SK-N-SH treated with all-trans-retinoic acid at 6 μM for 48 hours (cell line): Measurements from ENCODE around the gene MECR.

Experiments used
- ATAC-seq: fragments of 200-7000 bp; cut with Tn5 transposase; 3 replicates; pipeline ENCODE4 v1.9.1; 2020; ENCODE audit warnings: mild to moderate bottlenecking, moderate library complexity
- ARNTL ChIP-seq: fragments of 450-650 bp; formaldehyde crosslinking; IDR thresholded peaks from 2 replicates; pipeline ENCODE4 v1.5.0; 2020; ENCODE audit warnings: low read depth, mild to moderate bottlenecking, moderate library complexity, borderline replicate concordance
- BACH2 ChIP-seq: fragments of 250-450 bp; sonication (Bioruptor Pico); IDR thresholded peaks from 2 replicates; pipeline ENCODE4 v1.9.0; 2021; ENCODE audit warnings: mild to moderate bottlenecking, borderline replicate concordance
- CREB5 ChIP-seq: fragments of 250-450 bp; sonication (Bioruptor Pico); IDR thresholded peaks from 2 replicates; pipeline ENCODE4 v1.5.1; 2020; ENCODE audit warnings: low read depth, mild to moderate bottlenecking, moderate library complexity
- CSDC2 ChIP-seq: fragments of 250-450 bp; sonication (Bioruptor Pico); IDR thresholded peaks from 2 replicates; pipeline ENCODE4 v1.5.0; 2020; ENCODE audit warnings: mild to moderate bottlenecking, moderate library complexity
- CSRNP3 ChIP-seq: fragments of 250-450 bp; sonication (Bioruptor Pico); IDR thresholded peaks from 2 replicates; pipeline ENCODE4 v1.5.1; 2021; ENCODE audit warnings: mild to moderate bottlenecking, moderate library complexity
- ESRRG ChIP-seq: fragments of 250-450 bp; sonication (Bioruptor Pico); IDR thresholded peaks from 2 replicates; pipeline ENCODE4 v1.6.1; 2021; ENCODE audit warnings: mild to moderate bottlenecking
- GLIS3 ChIP-seq: fragments of 250-450 bp; sonication (Bioruptor Pico); IDR thresholded peaks from 2 replicates; pipeline ENCODE4 v1.5.0; 2020; ENCODE audit warnings: mild to moderate bottlenecking, moderate library complexity
- ISL1 ChIP-seq: fragments of 250-450 bp; sonication (Bioruptor Pico); IDR thresholded peaks from 2 replicates; pipeline ENCODE4 v2.1.2; 2022; ENCODE audit warnings: mild to moderate bottlenecking, moderate library complexity
- OSR1 ChIP-seq: fragments of 250-450 bp; sonication (Bioruptor Pico); IDR thresholded peaks from 2 replicates; pipeline ENCODE4 v1.8.0; 2022; ENCODE audit warnings: moderate library complexity, mild to moderate bottlenecking, inconsistent platforms
- POU6F1 ChIP-seq: fragments of 250-450 bp; sonication (Bioruptor Pico); IDR thresholded peaks from 2 replicates; pipeline ENCODE4 v1.8.0; 2021; ENCODE audit warnings: low read depth, mild to moderate bottlenecking, moderate library complexity, borderline replicate concordance
- PPARA ChIP-seq: fragments of 250-450 bp; sonication (Bioruptor Pico); IDR thresholded peaks from 2 replicates; pipeline ENCODE4 v1.5.0; 2020; ENCODE audit warnings: mild to moderate bottlenecking, borderline replicate concordance
- RARB ChIP-seq: fragments of 250-450 bp; sonication (Bioruptor Pico); IDR thresholded peaks from 2 replicates; pipeline ENCODE4 v1.8.0; 2021; ENCODE audit warnings: mild to moderate bottlenecking, moderate library complexity
- SNAI2 ChIP-seq: fragments of 250-450 bp; sonication (Bioruptor Pico); IDR thresholded peaks from 2 replicates; pipeline ENCODE4 v1.5.0; 2020; ENCODE audit warnings: mild to moderate bottlenecking, moderate library complexity
- TCF4 ChIP-seq: fragments of 250-450 bp; sonication (Bioruptor Pico); IDR thresholded peaks from 2 replicates; pipeline ENCODE4 v1.8.0; 2021; ENCODE audit warnings: mild to moderate bottlenecking, moderate library complexity, borderline replicate concordance
- TOX ChIP-seq: fragments of 250-450 bp; sonication (Bioruptor Pico); IDR thresholded peaks from 2 replicates; pipeline ENCODE4 v1.8.0; 2021; ENCODE audit warnings: mild to moderate bottlenecking, moderate library complexity, borderline replicate concordance
- TSHZ2 ChIP-seq: fragments of 250-450 bp; sonication (Bioruptor Pico); IDR thresholded peaks from 2 replicates; pipeline ENCODE4 v1.5.0; 2020; ENCODE audit warnings: mild to moderate bottlenecking, moderate library complexity
- ZC3H10 ChIP-seq: fragments of 250-450 bp; sonication (Bioruptor Pico); IDR thresholded peaks from 2 replicates; pipeline ENCODE4 v1.5.1; 2021; ENCODE audit warnings: mild to moderate bottlenecking, moderate library complexity
- ZFP30 ChIP-seq: fragments of 450-650 bp; formaldehyde crosslinking; IDR thresholded peaks from 2 replicates; pipeline ENCODE4 v1.5.0; 2022; ENCODE audit warnings: mild to moderate bottlenecking, moderate library complexity
- ZNF565 ChIP-seq: fragments of 450-650 bp; formaldehyde crosslinking; conservative IDR thresholded peaks from 2 replicates; pipeline ENCODE4 v1.5.0; 2020; ENCODE audit warnings: low read depth, mild to moderate bottlenecking, moderate library complexity
- ZNF70 ChIP-seq: fragments of 450-650 bp; formaldehyde crosslinking; IDR thresholded peaks from 2 replicates; pipeline ENCODE4 v1.5.0; 2020; ENCODE audit warnings: mild to moderate bottlenecking, moderate library complexity
- ZNF8 ChIP-seq: fragments of 450-650 bp; formaldehyde crosslinking; IDR thresholded peaks from 2 replicates; pipeline ENCODE4 v1.5.0; 2020; ENCODE audit warnings: mild to moderate bottlenecking, moderate library complexity
- TF ChIP-seq, protein P1 (sequence below): fragments of 250-450 bp; sonication (Bioruptor Pico); IDR thresholded peaks from 2 replicates; pipeline ENCODE4 v1.8.0; 2020; ENCODE audit warnings: mild to moderate bottlenecking, moderate library complexity, borderline replicate concordance

The MECR gene

GRCh38 chr1:29258189-29258975 is 27.6 kb upstream of the MECR start:
- TF ChIP-seq RARB (CRISPR knock-in tag) (no peak), ZNF70 (CRISPR knock-in tag) (no peak), GLIS3 (CRISPR knock-in tag) (no peak), ISL1 (CRISPR knock-in tag) (no peak), CSDC2 (CRISPR knock-in tag) (no peak), TCF4 (CRISPR knock-in tag) (no peak), ZFP30 (CRISPR knock-in tag) (no peak), OSR1 (CRISPR knock-in tag) (no peak), TSHZ2 (CRISPR knock-in tag) (no peak), BACH2 (CRISPR knock-in tag) (no peak), ESRRG (no peak), ZC3H10 (CRISPR knock-in tag) (no peak), ZNF565 (CRISPR knock-in tag) (no peak), ARNTL (no peak)
- TF ChIP-seq, protein P1, sequence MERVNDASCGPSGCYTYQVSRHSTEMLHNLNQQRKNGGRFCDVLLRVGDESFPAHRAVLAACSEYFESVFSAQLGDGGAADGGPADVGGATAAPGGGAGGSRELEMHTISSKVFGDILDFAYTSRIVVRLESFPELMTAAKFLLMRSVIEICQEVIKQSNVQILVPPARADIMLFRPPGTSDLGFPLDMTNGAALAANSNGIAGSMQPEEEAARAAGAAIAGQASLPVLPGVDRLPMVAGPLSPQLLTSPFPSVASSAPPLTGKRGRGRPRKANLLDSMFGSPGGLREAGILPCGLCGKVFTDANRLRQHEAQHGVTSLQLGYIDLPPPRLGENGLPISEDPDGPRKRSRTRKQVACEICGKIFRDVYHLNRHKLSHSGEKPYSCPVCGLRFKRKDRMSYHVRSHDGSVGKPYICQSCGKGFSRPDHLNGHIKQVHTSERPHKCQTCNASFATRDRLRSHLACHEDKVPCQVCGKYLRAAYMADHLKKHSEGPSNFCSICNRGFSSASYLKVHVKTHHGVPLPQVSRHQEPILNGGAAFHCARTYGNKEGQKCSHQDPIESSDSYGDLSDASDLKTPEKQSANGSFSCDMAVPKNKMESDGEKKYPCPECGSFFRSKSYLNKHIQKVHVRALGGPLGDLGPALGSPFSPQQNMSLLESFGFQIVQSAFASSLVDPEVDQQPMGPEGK, result no peak
- TF ChIP-seq, all 23 proteins: peak for 0
- ATAC-seq, result no peak

DNA sequence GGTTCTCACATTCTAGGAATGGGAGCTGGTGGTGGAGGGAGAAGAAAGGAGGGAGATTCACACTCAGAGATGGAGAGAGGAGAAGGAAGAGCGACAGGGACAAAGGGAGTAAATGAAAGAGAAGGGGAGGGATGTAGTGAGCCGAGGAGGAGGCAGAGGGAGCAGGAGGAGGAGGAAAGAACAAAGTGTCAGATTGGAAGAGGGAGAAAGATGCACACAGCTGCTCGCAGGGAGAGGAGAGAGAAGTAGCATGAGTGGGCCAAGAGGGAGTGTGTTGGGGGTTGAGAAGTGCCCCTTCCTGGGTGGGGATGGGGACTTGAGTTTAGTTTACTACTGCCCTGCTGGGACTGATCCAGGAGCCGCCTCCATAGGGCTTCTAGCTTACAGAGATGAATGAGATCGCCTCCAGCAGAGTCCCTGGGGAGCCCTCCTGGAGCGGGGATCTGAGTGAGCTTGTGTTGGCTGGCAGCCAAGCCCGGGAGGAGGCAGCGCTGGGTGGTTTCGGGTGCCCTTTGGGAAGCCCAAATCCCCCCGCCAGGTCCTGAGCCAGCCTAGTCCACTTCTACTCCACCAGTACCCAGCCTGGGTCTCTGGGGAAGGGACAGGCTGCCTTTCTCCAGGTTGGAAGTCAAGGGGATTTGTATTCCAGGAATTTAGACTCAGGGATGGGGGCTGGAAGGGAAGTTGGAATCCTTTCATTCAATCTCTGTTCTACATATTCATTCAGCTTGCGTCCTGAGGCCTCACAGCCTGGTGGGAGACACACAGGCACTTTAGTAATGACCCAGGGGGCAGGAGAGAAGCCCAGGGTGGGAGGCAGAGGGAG is 26.5 kb upstream of the MECR start:
- peak; percentile 16; the same call in 2 of the 3 replicates for ATAC-seq
- TF ChIP-seq ZNF70 (CRISPR knock-in tag) (no peak), ARNTL (no peak), ESRRG (no peak), ZFP30 (CRISPR knock-in tag) (no peak), ZNF8 (CRISPR knock-in tag) (no peak), TOX (CRISPR knock-in tag) (no peak), ISL1 (CRISPR knock-in tag) (no peak), CSRNP3 (CRISPR knock-in tag) (no peak), CREB5 (no peak), POU6F1 (CRISPR knock-in tag) (no peak), GLIS3 (CRISPR knock-in tag) (no peak), BACH2 (CRISPR knock-in tag) (no peak), ZNF565 (CRISPR knock-in tag) (no peak), CSDC2 (CRISPR knock-in tag) (no peak), RARB (CRISPR knock-in tag) (no peak), SNAI2 (CRISPR knock-in tag) (no peak), OSR1 (CRISPR knock-in tag) (no peak), TCF4 (CRISPR knock-in tag) (no peak), PPARA (CRISPR knock-in tag) (no peak)
